ENCODE results near the gene DBX2. TPM values are rescaled to one million over a fixed set of nuclear protein-coding genes. Genes with fewer than 3 reads are reported as not detected.

The DBX2 gene
- total and polyA plus RNA-seq, 2 donors (not counting 3 experiments of a cell fraction or from before 2014, with no cell fraction given): not detected

GRCh38 chr12:45060976-45061375 is 10.1 kb upstream of the DBX2 start:
- BruUV-seq (replicated peaks): no TSS peak
- Histone ChIP-seq H3K79me2 (ENCODE audit: control insufficient read depth, insufficient read depth, low read length) (no peaks in the 10 kb centered on the region), H4K20me1 (replicated peaks; ENCODE audit: control insufficient read depth, extremely low read depth, insufficient read depth, low read length) (no peaks in the 10 kb centered on the region), H3K9me3 (replicated peaks; ENCODE audit: control insufficient read depth, insufficient read depth, low read length) (no peaks in the 10 kb centered on the region), H3K4me2 (ENCODE audit: insufficient read depth, low read length) (no peak overlapping the region), H3K27me3 (ENCODE audit: control insufficient read depth in 2 of 2, insufficient read depth in 2 of 2, low read length in 2 of 2) (no peaks in the 10 kb centered on the region), H3K36me3 (ENCODE audit: control insufficient read depth in 2 of 2, extremely low read depth in 1 of 2, insufficient read depth in 2 of 2, low read length in 2 of 2) (no peaks in the 10 kb centered on the region), H3K9me1 (replicated peaks; ENCODE audit: control insufficient read depth, extremely low read depth, insufficient read depth, low read length) (no peaks in the 10 kb centered on the region), H3K27ac (ENCODE audit: insufficient read depth, low read depth, low read length) (no peak overlapping the region), H3K9ac (replicated peaks; ENCODE audit: extremely low read depth, insufficient read depth, low read length) (no peak overlapping the region), H3K4me3 (replicated peaks in 1 of 3; ENCODE audit: insufficient read depth in 1 of 3, low read depth in 1 of 3, low read length in 3 of 3) (no peak overlapping the region), H2AFZ (ENCODE audit: low read depth, low read length) (no peak overlapping the region), H3K4me1 (ENCODE audit: control insufficient read depth, extremely low read depth, insufficient read depth, low read length) (no peaks in the 10 kb centered on the region)
- FAIRE-seq (no peak), DNase-seq (ENCODE audit: low read depth, low spot score) (no peak)
- POLR2A ChIA-PET: no interaction called here
- TF ChIP-seq MYC (IDR thresholded peaks at IDR 0.05; ENCODE audit: low read depth, low read length): no peak
- no peak for TF ChIP-seq FOS (IDR thresholded peaks at IDR 0.05; ENCODE audit: borderline replicate concordance, insufficient read depth, low read length)
- no peak for TF ChIP-seq GATA2 (IDR thresholded peaks at IDR 0.05; ENCODE audit: insufficient read depth, insufficient read length, low read depth, low read length)
- dilution Hi-C loops (cut with MboI; ENCODE audit: extremely low pct_ligation_motif_present, low sequenced_read_pairs): no loop called here
- CTCF ChIA-PET: no interaction called here
- intact Hi-C loops (cut with micrococcal nuclease): no loop called here

- H3K4me1 ChIP-seq (ENCODE audit: control insufficient read depth, extremely low read depth, insufficient read depth, low read length): peaks cover 2% of the 10 kb centered on the region
- CTCF ChIA-PET: interaction anchor here (1.0 kb wide), 1 partner anchor 44 kb away, joined by 3 read pairs; no protein-coding TSS in a partner anchor
- no peaks in the 10 kb centered on the region for H3K9me1 ChIP-seq (replicated peaks; ENCODE audit: control insufficient read depth, extremely low read depth, insufficient read depth, low read length)
- H4K20me1 ChIP-seq (replicated peaks; ENCODE audit: control insufficient read depth, extremely low read depth, insufficient read depth, low read length): no peaks in the 10 kb centered on the region
- H3K27ac ChIP-seq (ENCODE audit: insufficient read depth, low read depth, low read length): no peak overlapping the region
- TF ChIP-seq POLR2A (IDR thresholded peaks at IDR 0.05; ENCODE audit: low read depth, low read length) (no peak), MYC (IDR thresholded peaks at IDR 0.05; ENCODE audit: low read depth, low read length) (no peak), FOS (IDR thresholded peaks at IDR 0.05; ENCODE audit: borderline replicate concordance, insufficient read depth, low read length) (no peak)
- H3K9ac ChIP-seq (replicated peaks; ENCODE audit: extremely low read depth, insufficient read depth, low read length): no peak overlapping the region
- H3K9me3 ChIP-seq (replicated peaks; ENCODE audit: control insufficient read depth, insufficient read depth, low read length): no peaks in the 10 kb centered on the region
- BruUV-seq (replicated peaks): no TSS peak
- H3K4me2 ChIP-seq (ENCODE audit: insufficient read depth, low read length): peak overlapping the region; percentile 42
- DNase-seq (ENCODE audit: low read depth, low spot score) (no peak), FAIRE-seq (no peak)
- H3K4me3 ChIP-seq (replicated peaks in 1 of 3; ENCODE audit: insufficient read depth in 1 of 3, low read depth in 1 of 3, low read length in 3 of 3): no peak overlapping the region
- no peaks in the 10 kb centered on the region for H3K79me2 ChIP-seq (ENCODE audit: control insufficient read depth, insufficient read depth, low read length)
- dilution Hi-C loops (cut with MboI; ENCODE audit: extremely low pct_ligation_motif_present, low sequenced_read_pairs) (no loop called here), intact Hi-C loops (cut with micrococcal nuclease) (no loop called here)
- H2AFZ ChIP-seq (ENCODE audit: low read depth, low read length): no peak overlapping the region
- H3K27me3 ChIP-seq (ENCODE audit: control insufficient read depth in 2 of 2, insufficient read depth in 2 of 2, low read length in 2 of 2): peaks cover 21 to 52% of the 10 kb centered on the region in 2 experiments
- POLR2A ChIA-PET: no interaction called here
- no peaks in the 10 kb centered on the region for H3K36me3 ChIP-seq (ENCODE audit: control insufficient read depth in 2 of 2, extremely low read depth in 1 of 2, insufficient read depth in 2 of 2, low read length in 2 of 2)
These were observed 750 bp upstream of the DBX2 start for GRCh38 chr12:45051572-45052125.

Measured in endothelial cell of umbilical vein (primary cell).